HepG2 (cell line): ENCODE measurements around the gene MXD1. TPM values are rescaled to one million over a fixed set of nuclear protein-coding genes. Genes with fewer than 3 reads are reported as not detected.

ENCODE experiments used
- BRCA1 ChIP-seq: sonication (generic); formaldehyde crosslinking; IDR thresholded peaks from 2 replicates; pipeline ENCODE4 v1.4.0; 2020; ENCODE audit warnings: missing genetic modification reagents
- CHCHD3 ChIP-seq: sonication (generic); formaldehyde crosslinking; IDR thresholded peaks from 2 replicates; pipeline ENCODE4 v1.8.0; 2022; ENCODE audit warnings: mild to moderate bottlenecking, missing genetic modification reagents, moderate library complexity
- REXO4 ChIP-seq: sonication (generic); formaldehyde crosslinking; IDR thresholded peaks from 2 replicates; pipeline ENCODE4 v1.8.0; 2022; ENCODE audit warnings: missing genetic modification reagents, mild to moderate bottlenecking, borderline replicate concordance
- ZMYM2 ChIP-seq: sonication (generic); formaldehyde crosslinking; IDR thresholded peaks from 2 replicates; pipeline ENCODE4 v1.8.0; 2022; ENCODE audit warnings: mild to moderate bottlenecking, missing genetic modification reagents
- ZNF44 ChIP-seq: sonication (generic); formaldehyde crosslinking; IDR thresholded peaks from 2 replicates; pipeline ENCODE4 v1.5.1; 2020; ENCODE audit warnings: mild to moderate bottlenecking, missing genetic modification reagents
- ZNF441 ChIP-seq: sonication (generic); formaldehyde crosslinking; IDR thresholded peaks from 2 replicates; pipeline ENCODE4 v1.7.0; 2021; ENCODE audit warnings: missing genetic modification reagents, borderline replicate concordance
- ZNF562 ChIP-seq: sonication (generic); formaldehyde crosslinking; IDR thresholded peaks from 2 replicates; pipeline ENCODE4 v1.8.0; 2022; ENCODE audit warnings: missing genetic modification reagents, borderline replicate concordance
- polyA plus RNA-seq, 8 experiments: library from polyadenylated mRNA; depleted of rRNA in 3 of 8; stranded (reverse) in 7 of 8; unstranded in 1 of 8; fragments of >200 nt; fragmentation: Illumina TruSeq in 4 of 8; extraction: Trizol in 4 of 8; gene quantifications; 2 replicates each; pipeline versions ENCODE4 v1.2.1 to v1.2.3, GENCODE V29; 2011 to 2016; ENCODE audit warnings: low read depth in 4 of 8, missing spikeins in 1 of 8, mixed read lengths in 1 of 8; ENCODE audit not compliant: insufficient read depth in 1 of 8
- total RNA-seq, 5 experiments: library from RNA; depleted of rRNA; stranded (reverse); fragments of >200 nt; fragmentation: Illumina TruSeq; extraction: Trizol; gene quantifications; 2 replicates each; pipeline ENCODE4 v1.2.3, GENCODE V29; 2016; ENCODE audit warnings: low read depth in 1 of 5
- TF ChIP-seq, protein P1 (sequence below): sonication (generic); formaldehyde crosslinking; IDR thresholded peaks from 2 replicates; pipeline ENCODE4 v1.4.0; 2020; ENCODE audit warnings: missing genetic modification reagents
- TF ChIP-seq, protein P2 (sequence below): sonication (generic); formaldehyde crosslinking; IDR thresholded peaks from 2 replicates; pipeline ENCODE4 v1.5.1; 2020; ENCODE audit warnings: missing genetic modification reagents, mild to moderate bottlenecking, borderline replicate concordance
- TF ChIP-seq, protein P3 (sequence below): sonication (generic); formaldehyde crosslinking; IDR thresholded peaks from 2 replicates; pipeline ENCODE4 v1.4.0; 2020; ENCODE audit warnings: mild to moderate bottlenecking, low read depth, missing genetic modification reagents
- TF ChIP-seq, protein P4 (sequence below): sonication (generic); formaldehyde crosslinking; IDR thresholded peaks from 2 replicates; pipeline ENCODE4; 2020; ENCODE audit warnings: missing genetic modification reagents, mild to moderate bottlenecking, borderline replicate concordance
- TF ChIP-seq, protein P5 (sequence below), 2 experiments: sonication (generic) in 1 of 2; formaldehyde crosslinking in 1 of 2; IDR thresholded peaks; 2 replicates each; pipeline versions ENCODE4 v1.4.0 to v1.6.1; 2018 to 2020; ENCODE audit warnings: missing genetic modification reagents in 2 of 2, borderline replicate concordance in 1 of 2, low read depth in 1 of 2, mild to moderate bottlenecking in 1 of 2, missing biosample characterization in 1 of 2
- TF ChIP-seq, protein P6 (sequence below): sonication (generic); formaldehyde crosslinking; IDR thresholded peaks from 2 replicates; pipeline ENCODE4 v1.8.0; 2022; ENCODE audit warnings: missing genetic modification reagents, mild to moderate bottlenecking, inconsistent platforms, borderline replicate concordance

Gene MXD1
- total and polyA plus RNA-seq, 2 of the 13 experiments (the other 11 are each of a cell fraction or from before 2014, with no cell fraction given): 6.4 to 14.9 TPM

DNA sequence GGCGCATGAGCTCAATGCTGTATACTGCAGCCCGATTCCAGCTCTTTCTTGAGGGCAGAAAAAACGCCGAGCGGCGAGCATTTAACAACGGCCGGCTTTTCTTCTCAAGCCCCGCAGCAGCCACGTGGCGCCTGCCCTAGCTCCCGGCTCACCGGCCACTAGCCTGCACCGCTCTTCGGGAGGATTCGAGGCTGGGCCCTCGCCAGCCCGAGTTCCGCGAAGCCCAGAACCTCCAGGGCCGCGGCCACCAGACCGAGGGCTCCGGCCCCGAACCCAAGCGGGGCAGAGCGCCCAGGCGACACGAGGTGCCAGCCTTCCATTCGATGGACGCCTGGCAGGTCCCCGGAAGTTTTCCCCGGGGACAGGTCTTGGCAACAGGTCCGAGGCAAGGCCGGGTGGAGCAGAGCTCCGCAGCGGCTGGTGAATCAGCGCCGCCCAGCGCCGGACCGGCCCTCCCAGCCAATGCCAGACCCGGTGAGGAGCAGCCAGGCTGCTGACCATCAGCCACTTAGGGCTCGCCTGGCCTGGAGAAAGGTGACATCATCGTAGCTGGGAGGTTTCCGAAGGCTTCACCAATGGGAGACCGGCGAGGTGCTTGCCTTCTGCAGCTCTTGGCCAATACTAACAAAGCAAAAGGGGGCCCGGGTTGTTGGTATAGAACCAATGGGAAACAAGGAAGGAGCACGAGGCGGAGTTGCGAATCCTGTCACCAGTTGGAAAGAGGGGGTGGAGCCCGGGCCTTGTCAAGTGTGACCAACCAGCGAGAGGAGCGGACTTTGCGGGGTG lies 552 bp upstream of the MXD1 start (continued):
- TF ChIP-seq, protein P1, sequence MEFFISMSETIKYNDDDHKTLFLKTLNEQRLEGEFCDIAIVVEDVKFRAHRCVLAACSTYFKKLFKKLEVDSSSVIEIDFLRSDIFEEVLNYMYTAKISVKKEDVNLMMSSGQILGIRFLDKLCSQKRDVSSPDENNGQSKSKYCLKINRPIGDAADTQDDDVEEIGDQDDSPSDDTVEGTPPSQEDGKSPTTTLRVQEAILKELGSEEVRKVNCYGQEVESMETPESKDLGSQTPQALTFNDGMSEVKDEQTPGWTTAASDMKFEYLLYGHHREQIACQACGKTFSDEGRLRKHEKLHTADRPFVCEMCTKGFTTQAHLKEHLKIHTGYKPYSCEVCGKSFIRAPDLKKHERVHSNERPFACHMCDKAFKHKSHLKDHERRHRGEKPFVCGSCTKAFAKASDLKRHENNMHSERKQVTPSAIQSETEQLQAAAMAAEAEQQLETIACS (CRISPR knock-in tag): no peak; the same call in 1 of the 2 replicates
- TF ChIP-seq BRCA1 (CRISPR knock-in tag) (peak; percentile 72; the same call in 1 of the 2 replicates), ZMYM2 (CRISPR knock-in tag) (peak; percentile 21; the same call in 1 of the 2 replicates), ZNF441 (CRISPR knock-in tag) (peak; percentile 86; the same call in 1 of the 2 replicates), REXO4 (CRISPR knock-in tag) (peak; percentile 92), ZNF562 (peak; percentile 69; the same call in 1 of the 2 replicates), ZNF44 (0 out of 2 replicates have a peak, but pooled peaks have one; percentile 34), CHCHD3 (CRISPR knock-in tag) (peak; percentile 86; the same call in 1 of the 2 replicates)
- TF ChIP-seq, protein P2, sequence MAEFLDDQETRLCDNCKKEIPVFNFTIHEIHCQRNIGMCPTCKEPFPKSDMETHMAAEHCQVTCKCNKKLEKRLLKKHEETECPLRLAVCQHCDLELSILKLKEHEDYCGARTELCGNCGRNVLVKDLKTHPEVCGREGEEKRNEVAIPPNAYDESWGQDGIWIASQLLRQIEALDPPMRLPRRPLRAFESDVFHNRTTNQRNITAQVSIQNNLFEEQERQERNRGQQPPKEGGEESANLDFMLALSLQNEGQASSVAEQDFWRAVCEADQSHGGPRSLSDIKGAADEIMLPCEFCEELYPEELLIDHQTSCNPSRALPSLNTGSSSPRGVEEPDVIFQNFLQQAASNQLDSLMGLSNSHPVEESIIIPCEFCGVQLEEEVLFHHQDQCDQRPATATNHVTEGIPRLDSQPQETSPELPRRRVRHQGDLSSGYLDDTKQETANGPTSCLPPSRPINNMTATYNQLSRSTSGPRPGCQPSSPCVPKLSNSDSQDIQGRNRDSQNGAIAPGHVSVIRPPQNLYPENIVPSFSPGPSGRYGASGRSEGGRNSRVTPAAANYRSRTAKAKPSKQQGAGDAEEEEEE (CRISPR knock-in tag): no peak
- TF ChIP-seq, protein P3, sequence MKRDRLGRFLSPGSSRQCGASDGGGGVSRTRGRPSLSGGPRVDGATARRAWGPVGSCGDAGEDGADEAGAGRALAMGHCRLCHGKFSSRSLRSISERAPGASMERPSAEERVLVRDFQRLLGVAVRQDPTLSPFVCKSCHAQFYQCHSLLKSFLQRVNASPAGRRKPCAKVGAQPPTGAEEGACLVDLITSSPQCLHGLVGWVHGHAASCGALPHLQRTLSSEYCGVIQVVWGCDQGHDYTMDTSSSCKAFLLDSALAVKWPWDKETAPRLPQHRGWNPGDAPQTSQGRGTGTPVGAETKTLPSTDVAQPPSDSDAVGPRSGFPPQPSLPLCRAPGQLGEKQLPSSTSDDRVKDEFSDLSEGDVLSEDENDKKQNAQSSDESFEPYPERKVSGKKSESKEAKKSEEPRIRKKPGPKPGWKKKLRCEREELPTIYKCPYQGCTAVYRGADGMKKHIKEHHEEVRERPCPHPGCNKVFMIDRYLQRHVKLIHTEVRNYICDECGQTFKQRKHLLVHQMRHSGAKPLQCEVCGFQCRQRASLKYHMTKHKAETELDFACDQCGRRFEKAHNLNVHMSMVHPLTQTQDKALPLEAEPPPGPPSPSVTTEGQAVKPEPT (CRISPR knock-in tag): peak; percentile 98
- TF ChIP-seq, protein P4, sequence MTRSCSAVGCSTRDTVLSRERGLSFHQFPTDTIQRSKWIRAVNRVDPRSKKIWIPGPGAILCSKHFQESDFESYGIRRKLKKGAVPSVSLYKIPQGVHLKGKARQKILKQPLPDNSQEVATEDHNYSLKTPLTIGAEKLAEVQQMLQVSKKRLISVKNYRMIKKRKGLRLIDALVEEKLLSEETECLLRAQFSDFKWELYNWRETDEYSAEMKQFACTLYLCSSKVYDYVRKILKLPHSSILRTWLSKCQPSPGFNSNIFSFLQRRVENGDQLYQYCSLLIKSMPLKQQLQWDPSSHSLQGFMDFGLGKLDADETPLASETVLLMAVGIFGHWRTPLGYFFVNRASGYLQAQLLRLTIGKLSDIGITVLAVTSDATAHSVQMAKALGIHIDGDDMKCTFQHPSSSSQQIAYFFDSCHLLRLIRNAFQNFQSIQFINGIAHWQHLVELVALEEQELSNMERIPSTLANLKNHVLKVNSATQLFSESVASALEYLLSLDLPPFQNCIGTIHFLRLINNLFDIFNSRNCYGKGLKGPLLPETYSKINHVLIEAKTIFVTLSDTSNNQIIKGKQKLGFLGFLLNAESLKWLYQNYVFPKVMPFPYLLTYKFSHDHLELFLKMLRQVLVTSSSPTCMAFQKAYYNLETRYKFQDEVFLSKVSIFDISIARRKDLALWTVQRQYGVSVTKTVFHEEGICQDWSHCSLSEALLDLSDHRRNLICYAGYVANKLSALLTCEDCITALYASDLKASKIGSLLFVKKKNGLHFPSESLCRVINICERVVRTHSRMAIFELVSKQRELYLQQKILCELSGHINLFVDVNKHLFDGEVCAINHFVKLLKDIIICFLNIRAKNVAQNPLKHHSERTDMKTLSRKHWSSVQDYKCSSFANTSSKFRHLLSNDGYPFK (CRISPR knock-in tag): peak; percentile 87
- TF ChIP-seq, protein P5, sequence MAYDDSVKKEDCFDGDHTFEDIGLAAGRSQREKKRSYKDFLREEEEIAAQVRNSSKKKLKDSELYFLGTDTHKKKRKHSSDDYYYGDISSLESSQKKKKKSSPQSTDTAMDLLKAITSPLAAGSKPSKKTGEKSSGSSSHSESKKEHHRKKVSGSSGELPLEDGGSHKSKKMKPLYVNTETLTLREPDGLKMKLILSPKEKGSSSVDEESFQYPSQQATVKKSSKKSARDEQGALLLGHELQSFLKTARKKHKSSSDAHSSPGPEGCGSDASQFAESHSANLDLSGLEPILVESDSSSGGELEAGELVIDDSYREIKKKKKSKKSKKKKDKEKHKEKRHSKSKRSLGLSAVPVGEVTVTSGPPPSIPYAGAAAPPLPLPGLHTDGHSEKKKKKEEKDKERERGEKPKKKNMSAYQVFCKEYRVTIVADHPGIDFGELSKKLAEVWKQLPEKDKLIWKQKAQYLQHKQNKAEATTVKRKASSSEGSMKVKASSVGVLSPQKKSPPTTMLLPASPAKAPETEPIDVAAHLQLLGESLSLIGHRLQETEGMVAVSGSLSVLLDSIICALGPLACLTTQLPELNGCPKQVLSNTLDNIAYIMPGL (CRISPR knock-in tag; IDR thresholded peaks at IDR 0.05; ENCODE audit: borderline replicate concordance in 1 of 2, low read depth in 1 of 2): peak; percentile 55 to 91; a peak in 3 of 4 replicates
- TF ChIP-seq, protein P6, sequence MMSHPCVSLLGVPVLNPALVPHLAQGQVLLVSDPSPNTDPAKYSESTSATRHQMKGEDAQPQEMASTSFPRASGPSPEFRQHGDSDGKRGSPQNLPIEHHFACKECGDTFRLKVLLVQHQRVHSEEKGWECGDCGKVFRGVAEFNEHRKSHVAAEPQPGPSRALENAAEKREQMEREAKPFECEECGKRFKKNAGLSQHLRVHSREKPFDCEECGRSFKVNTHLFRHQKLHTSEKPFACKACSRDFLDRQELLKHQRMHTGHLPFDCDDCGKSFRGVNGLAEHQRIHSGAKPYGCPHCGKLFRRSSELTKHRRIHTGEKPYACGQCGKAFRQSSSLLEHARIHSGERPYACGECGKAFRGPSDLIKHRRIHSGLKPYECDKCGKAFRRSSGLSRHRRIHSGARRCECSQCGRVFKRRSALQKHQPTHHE: peak; percentile 11; the same call in 1 of the 2 replicates
